SH-SY5Y (cell line): ENCODE data around the gene ENGASE.

Experiments used
- GATA2 ChIP-seq: IDR thresholded peaks from 2 replicates; pipeline ENCODE4 v1.6.1; 2011; ENCODE audit warnings: mild to moderate bottlenecking, low read depth, low read length
- GATA3 ChIP-seq: IDR thresholded peaks from 2 replicates; pipeline ENCODE4 v1.6.1; 2011; ENCODE audit warnings: low read depth, mild to moderate bottlenecking, low read length, moderate library complexity

ENGASE gene

DNA sequence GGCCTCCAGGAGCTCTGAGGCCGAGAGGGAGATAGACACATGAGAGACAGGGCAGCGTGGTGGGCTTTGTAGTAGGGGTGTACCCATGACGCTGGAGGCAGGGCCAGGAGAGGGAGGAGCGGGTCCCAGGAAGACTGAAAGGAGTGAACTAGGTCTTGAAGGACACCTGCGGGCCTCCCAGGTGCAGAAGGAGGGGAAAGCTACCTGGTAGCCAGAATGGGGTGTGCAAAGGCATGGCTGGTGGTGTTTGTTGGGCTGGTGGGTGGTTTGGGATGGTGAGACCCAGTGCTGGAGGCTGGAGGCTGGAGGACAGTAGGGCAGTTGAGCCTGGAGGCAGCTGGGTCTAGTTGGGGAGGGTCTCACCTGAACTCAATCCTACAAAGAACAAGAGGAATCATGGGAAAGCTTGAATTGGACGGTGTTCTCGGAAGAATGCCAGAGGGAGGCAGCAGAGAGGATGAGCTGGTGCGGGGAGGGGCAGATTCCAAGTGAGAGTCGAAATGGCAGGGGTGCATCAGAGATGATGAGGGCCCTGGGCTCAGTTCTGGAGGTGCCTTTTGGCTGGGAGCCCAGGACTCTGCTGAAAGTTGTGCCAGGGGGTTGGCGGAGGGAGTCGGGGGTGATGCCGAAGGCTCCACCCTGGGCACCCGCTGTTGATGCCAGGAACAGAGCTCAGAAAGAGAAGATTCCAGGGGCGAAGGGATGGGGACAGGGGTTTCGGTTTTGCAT is 29.5 kb upstream of the ENGASE start:
- TF ChIP-seq GATA2: no peak
- no peak for TF ChIP-seq GATA3

DNA sequence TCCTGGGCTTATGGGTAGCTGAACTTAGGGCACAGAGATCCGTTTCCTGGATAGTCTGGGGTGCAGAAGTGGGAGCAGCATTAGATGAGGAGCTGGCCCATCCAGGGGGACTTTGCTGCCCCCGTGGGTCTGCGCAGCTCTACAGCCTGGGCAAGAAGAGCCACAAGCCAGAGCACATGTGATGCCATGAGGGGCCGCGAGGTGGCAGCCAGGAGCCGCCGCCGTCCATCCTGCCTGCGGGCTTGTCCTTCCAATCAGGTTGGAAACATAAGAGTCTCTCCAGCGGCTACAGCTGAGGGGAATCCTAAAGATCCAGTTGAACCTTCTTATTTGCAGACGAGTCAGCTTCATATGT is 28.8 kb upstream of the ENGASE start:
- no peak for TF ChIP-seq GATA2
- TF ChIP-seq GATA3: no peak

DNA sequence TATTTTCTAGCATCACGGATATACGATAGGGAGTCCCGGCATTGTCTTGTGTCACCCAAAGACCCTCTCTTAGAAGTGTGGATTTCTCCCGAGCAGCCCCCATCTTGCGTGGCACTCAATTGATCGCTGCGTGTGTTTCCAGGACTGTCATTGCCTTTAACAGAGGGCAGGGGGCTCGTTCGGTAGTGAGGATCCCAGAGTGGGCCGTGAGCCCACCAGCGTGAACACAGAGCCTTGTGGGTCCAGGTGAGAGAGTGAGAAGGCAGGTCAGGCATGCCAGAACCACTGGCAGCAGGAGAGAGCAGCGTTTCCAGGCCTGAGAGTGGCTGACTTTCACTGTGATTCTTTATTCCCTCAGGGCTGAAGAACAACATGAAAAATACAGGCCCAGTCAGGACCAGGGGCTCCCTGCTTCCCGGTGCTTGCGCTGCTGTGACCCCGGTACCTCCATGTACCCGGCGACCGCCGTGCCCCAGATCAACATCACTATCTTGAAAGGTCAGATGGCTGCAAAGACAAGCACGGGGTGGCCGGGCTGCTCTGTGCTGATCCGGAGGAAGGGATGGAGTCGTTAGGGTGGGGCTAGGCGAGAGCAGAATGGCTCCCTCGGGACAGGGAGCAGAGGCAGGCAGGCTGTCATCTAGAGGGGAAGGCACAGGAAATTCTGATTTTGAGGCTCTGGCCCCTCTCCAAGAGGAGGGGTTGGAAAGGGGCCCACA is 28.3 kb upstream of the ENGASE start:
- TF ChIP-seq GATA2: peak; percentile 5; the same call in 1 of the 2 replicates
- no peak for TF ChIP-seq GATA3

DNA sequence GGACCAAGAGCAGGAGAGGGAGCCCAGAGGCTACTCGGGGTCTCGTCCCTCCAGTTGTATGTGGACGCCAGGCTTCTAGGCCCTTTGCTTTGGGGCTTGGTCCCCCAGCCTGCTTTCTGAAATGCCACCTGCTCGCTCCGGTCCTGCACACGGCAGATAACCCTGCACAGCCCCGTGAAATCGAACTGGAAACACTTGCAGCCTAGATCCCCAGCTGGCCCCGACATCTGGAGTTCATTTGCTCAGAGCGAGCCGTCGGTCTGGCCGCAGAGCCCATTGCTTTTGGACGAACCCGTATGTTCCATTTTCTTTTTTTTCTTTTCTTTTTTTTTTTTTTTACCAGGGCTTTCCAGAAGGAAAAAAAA is 27.7 kb upstream of the ENGASE start:
- TF ChIP-seq GATA3 (no peak), GATA2 (0 out of 2 replicates have a peak, but pooled peaks have one; percentile 28)

DNA sequence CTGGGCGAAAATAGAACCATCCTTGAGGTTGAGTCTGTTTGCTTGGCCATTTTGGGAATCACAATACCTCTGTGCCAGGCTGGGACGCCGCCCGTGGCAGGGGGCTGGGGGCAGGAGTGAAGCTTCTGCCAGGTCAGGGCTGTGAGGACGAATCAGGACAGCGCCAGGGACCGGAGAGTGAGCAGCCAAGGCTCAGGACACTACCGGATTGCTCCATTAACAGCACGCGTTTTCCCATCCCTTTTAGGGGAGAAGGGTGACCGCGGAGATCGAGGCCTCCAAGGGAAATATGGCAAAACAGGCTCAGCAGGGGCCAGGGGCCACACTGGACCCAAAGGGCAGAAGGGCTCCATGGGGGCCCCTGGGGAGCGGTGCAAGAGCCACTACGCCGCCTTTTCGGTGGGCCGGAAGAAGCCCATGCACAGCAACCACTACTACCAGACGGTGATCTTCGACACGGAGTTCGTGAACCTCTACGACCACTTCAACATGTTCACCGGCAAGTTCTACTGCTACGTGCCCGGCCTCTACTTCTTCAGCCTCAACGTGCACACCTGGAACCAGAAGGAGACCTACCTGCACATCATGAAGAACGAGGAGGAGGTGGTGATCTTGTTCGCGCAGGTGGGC is 27.2 kb upstream of the ENGASE start:
- no peak for TF ChIP-seq GATA2
- no peak for TF ChIP-seq GATA3

DNA sequence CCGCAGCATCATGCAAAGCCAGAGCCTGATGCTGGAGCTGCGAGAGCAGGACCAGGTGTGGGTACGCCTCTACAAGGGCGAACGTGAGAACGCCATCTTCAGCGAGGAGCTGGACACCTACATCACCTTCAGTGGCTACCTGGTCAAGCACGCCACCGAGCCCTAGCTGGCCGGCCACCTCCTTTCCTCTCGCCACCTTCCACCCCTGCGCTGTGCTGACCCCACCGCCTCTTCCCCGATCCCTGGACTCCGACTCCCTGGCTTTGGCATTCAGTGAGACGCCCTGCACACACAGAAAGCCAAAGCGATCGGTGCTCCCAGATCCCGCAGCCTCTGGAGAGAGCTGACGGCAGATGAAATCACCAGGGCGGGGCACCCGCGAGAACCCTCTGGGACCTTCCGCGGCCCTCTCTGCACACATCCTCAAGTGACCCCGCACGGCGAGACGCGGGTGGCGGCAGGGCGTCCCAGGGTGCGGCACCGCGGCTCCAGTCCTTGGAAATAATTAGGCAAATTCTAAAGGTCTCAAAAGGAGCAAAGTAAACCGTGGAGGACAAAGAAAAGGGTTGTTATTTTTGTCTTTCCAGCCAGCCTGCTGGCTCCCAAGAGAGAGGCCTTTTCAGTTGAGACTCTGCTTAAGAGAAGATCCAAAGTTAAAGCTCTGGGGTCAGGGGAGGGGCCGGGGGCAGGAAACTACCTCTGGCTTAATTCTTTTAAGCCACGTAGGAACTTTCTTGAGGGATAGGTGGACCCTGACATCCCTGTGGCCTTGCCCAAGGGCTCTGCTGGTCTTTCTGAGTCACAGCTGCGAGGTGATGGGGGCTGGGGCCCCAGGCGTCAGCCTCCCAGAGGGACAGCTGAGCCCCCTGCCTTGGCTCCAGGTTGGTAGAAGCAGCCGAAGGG is 26.4 kb upstream of the ENGASE start:
- TF ChIP-seq GATA2 (no peak), GATA3 (no peak)

DNA sequence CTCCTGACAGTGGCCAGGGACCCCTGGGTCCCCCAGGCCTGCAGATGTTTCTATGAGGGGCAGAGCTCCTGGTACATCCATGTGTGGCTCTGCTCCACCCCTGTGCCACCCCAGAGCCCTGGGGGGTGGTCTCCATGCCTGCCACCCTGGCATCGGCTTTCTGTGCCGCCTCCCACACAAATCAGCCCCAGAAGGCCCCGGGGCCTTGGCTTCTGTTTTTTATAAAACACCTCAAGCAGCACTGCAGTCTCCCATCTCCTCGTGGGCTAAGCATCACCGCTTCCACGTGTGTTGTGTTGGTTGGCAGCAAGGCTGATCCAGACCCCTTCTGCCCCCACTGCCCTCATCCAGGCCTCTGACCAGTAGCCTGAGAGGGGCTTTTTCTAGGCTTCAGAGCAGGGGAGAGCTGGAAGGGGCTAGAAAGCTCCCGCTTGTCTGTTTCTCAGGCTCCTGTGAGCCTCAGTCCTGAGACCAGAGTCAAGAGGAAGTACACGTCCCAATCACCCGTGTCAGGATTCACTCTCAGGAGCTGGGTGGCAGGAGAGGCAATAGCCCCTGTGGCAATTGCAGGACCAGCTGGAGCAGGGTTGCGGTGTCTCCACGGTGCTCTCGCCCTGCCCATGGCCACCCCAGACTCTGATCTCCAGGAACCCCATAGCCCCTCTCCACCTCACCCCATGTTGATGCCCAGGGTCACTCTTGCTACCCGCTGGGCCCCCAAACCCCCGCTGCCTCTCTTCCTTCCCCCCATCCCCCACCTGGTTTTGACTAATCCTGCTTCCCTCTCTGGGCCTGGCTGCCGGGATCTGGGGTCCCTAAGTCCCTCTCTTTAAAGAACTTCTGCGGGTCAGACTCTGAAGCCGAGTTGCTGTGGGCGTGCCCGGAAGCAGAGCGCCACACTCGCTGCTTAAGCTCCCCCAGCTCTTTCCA is 25.5 kb upstream of the ENGASE start:
- TF ChIP-seq GATA3: no peak
- TF ChIP-seq GATA2: no peak

DNA sequence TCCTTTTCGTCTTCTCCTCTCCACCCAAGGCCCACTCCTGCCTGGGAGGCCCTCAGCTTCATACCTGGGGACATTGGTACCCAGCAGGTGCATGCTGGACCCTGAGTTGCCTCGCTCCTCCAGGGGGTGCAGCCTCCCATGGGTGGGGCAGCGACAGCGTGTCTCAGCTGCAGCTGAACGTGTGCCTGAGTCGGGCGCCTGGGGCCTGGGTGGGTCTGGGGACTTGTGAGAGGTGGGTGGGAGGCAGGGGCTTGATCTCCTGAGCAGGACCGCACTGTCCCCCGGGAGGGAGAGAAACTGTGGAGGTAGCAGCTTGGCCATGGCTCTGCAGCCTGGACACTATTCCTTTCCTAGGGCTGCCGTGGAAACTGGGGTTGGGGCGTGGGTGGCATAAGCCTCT is 24.8 kb upstream of the ENGASE start:
- no peak for TF ChIP-seq GATA2
- no peak for TF ChIP-seq GATA3

DNA sequence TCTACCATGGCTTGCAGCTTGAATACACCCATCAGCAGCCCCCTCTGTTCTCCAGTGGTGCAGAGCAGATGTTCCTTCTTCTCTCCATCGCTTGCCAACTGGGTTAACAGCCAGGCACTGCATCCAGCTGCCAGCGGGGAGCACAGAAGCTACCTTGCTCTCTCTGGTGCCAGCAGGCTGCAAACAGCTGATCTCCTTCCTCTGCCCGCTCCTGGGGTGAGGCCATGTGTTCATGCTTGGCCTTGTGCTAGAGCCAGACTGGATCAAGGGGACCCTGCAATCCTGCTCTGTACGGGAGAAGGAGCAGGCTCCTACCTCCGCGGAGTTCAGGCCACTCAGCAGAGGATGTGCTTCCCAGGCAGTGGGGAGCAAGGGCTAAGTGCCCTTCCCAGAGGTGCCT is 24.1 kb upstream of the ENGASE start:
- TF ChIP-seq GATA3: no peak
- TF ChIP-seq GATA2: no peak

DNA sequence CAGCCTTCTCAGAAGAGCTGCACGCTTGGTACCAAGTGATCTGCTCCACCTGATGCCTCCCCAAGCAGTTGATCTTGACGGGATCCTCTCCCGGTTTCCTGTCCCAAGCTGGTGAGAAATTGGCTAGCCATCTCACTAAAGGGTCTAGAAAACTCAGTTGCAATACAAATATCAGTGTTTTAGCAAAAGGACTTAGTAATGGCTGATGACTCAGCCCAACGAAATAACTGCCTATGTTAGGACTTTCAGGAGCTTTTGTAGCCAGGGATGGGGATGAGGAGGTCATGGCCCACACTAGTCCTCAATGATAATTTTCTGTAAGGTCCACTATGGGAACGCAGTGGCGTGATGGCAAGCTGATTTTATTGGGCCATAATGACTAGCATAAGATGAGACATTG is 23.3 kb upstream of the ENGASE start:
- no peak for TF ChIP-seq GATA3
- no peak for TF ChIP-seq GATA2

DNA sequence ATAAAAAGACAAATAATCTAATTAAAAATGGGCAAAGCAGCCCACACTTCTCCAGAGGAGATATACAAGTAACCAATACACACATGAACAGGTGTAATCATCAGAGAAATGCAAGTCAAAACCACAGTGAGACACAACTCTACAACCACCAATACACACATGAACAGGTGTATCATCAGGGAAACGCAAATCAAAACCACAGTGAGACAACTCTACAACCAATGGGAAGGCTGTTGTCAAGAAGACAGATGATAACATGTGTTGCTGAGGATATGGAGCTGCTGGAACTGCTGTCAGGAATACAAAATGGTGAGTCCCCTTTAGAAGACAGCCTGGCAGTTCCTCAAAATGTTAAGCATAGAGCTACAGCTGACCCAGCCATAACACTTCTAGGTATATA is 22.5 kb upstream of the ENGASE start:
- TF ChIP-seq GATA2 (no peak), GATA3 (no peak)

DNA sequence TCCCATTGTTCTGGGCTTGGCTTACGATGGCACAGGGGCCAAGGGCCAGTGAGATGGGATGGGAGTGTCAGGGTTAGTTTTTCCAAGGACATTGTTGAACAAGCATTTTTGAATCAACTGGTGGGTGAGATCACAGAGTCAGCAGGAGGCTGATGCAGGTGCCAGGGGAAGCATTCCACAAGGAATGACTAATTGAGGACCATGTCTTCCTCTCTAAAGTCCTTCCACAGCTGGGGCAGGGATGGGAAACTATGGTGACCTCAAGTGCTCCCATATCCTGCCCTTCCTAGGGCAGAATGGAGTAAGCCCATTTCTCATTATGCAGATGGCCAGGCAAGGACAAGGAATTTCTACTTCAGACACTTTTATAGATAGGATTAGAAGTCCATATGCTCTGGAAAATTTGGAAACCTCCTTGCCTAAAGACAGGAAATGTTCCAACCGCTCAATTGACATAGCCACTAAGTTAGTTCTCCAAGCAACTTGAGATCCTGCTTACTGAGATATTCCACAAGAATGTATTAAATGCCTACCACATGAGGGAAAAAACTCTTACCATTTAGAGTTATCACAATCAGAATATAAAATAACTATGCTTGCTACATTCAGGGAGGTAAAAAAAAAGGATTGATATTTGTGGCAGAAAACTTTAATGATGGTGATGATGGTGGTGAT is 21.2 kb upstream of the ENGASE start:
- TF ChIP-seq GATA2 (no peak), GATA3 (no peak)

DNA sequence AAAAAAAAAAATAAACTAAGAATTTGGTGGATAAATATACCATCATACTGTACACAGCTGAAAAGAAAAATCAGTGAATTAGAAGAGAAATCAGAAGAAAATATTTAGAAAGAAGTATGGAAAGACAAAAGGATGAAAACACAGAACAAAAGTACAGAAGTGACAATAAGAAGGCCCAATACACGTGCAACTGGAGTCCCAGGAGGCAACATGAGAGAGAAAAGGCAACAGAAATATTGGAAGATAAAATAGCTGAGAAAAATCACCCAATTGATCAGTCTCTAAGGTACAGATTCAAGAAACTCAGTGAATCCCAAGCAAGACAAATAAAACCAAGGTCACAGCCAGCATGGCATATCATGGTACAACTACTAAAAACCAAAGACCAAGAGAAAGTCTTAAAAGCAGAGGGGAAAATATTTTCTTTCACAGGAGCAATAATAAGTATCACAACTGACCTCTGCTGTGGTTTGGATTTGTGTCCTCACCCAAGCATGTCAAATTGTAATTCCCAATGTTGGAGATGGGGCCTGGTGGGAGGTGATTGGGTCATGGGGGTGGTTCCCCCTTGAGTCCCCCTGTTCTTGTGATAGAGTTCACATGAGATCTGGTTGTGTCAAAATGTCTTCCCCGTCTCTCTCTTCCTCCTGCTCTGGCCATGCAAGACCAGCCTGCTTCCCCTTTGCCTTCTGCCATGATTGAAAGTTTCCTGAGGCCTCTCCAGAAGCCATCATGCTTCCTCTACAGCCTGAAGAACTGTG is 20.2 kb upstream of the ENGASE start:
- TF ChIP-seq GATA3 (no peak), GATA2 (no peak)
